GM10266 (cell line): ENCODE data around the gene FBXW9.

ENCODE experiments used
- DNase-seq: peaks from one replicate; pipeline ENCODE4 v3.0.0; 2012; ENCODE audit errors: extremely low spot score
- CTCF ChIP-seq: IDR thresholded peaks from 2 replicates; pipeline ENCODE4 v1.5.1; 2012; ENCODE audit warnings: mild to moderate bottlenecking, low read depth; ENCODE audit not compliant: control insufficient read depth, insufficient read depth; ENCODE audit errors: missing control alignments

The FBXW9 gene

GRCh38 chr19:12675940-12676339 is 20.5 kb downstream of the FBXW9 start:
- DNase-seq = no peak
- TF ChIP-seq CTCF = no peak

DNA sequence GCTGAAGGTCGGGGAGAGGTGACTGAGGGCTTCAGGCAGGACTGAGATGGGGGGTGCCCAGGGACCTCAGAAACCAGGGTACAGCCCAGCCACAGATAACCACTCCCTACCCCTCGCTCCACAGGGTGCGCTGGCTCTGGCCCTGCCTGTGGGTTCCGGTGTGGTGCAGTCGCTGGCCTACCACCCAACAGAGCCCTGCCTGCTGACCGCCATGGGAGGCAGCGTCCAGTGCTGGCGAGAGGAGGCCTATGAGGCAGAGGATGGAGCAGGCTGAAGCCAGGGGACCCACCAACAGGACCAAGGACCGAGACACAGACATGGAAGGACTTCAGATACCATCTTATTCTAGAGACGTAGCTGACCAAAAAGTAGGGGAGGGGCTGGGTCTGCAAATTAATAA is 21.0 kb downstream of the FBXW9 start:
- DNase-seq = no peak
- no peak for TF ChIP-seq CTCF

DNA sequence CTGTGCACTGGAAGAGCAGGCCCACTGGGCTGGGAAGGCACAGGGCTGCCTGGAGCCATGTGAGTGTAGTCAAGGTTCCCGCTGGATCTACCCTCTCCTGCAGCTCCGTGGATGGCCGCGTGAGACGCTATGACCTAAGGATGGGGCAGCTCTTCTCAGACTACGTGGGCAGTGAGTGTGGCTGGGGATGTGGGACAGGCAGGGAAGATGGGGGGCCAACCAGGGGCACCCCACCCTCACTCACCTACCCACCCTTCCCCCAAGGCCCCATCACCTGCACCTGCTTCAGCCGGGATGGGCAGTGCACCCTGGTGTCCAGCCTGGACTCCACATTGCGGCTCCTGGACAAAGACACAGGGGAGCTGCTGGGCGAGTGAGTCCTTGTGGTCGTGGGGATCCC is 23.7 kb downstream of the FBXW9 start:
- no peak for TF ChIP-seq CTCF
- DNase-seq = no peak

DNA sequence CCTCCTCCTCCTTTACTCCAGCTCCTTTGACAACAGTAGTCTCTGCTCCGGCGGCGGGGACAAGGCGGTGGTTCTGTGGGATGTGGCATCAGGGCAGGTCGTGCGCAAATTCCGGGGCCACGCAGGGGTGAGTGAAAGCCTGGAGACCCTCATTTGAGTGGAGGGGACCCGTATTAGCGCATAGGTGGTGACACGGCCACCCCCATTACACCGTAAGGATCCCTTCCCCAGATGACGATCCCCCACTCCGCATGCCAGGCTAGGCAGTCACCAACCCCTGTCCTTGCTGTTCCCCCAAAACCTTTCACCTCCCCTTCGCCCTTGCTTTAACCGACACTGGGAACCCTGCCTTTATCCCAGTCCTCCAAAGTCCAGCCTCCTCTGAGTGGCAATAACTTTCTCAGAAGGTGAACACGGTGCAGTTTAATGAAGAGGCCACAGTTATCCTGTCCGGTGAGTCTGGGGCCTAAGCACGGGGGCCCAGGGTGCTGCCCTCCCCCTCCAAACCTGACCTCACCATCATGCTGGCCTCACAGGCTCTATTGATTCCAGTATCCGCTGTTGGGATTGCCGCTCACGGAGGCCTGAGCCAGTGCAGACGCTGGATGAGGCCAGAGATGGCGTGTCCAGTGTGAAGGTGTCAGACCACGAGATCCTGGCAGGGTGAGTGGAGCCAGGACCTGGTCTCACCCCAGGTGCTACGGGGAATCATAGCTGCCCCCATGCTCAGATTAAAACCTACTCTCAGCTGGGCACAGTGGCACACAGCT is 26.1 kb downstream of the FBXW9 start:
- no peak for DNase-seq
- TF ChIP-seq CTCF = no peak

DNA sequence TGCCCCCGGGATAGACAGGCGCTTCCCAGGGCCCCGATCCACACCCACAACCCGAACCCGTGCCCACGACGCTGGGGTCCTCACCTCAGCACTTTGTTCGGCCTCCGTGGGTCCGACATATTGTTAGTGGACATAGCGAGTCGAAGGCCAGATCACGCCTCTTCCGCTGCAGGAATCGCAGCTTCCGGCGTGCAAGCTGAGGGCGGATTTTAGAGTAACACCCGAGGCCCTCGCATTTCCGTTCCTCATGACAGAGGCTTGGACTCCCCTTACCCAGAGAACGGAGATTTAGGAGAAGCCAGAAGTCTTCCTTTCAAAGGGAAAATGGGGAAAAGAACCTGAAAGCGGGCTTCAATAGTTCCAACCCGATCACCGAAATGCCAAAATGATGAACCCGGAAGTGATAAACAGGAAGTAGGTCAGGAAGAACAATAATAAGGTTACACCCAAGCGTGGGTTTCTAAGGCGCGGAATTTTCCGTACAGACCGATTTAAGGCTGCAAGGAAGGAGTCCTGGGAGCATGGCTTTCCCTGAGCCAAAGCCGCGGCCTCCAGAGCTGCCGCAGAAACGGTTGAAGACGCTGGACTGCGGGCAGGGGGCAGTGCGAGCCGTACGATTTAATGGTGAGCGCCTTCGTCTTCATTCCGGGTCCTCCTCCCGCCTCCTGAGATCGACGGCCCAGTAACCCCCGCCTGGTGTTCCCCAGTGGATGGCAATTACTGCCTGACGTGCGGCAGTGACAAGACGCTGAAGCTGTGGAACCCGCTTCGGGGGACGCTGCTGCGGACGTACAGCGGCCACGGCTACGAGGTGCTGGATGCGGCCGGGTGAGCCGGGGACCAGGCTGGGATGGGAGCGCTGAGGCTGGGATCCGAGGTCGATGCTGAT is 26.9 kb downstream of the FBXW9 start:
- DNase-seq = peak; percentile 81
- no peak for TF ChIP-seq CTCF

GRCh38 chr19:12668932-12669269 is 27.5 kb downstream of the FBXW9 start:
- peak; percentile 59 for DNase-seq
- TF ChIP-seq CTCF = no peak

- no peak for TF ChIP-seq CTCF
- DNase-seq = no peak
Measured at GRCh38 chr19:12668346-12668745, 28.1 kb downstream of the FBXW9 start.
